NCI-H510A (cell line): ENCODE results near the gene TAF11.
"Not testable (repeated sequence)": the region's sequence is repeated elsewhere in the genome, so short reads cannot be mapped to it uniquely, and the experiment has no call there.

Experiments used
- DNase-seq: peaks from one replicate; lab custom pipeline; 2025; lab: John Stamatoyannopoulos, UW

The TAF11 gene

DNA sequence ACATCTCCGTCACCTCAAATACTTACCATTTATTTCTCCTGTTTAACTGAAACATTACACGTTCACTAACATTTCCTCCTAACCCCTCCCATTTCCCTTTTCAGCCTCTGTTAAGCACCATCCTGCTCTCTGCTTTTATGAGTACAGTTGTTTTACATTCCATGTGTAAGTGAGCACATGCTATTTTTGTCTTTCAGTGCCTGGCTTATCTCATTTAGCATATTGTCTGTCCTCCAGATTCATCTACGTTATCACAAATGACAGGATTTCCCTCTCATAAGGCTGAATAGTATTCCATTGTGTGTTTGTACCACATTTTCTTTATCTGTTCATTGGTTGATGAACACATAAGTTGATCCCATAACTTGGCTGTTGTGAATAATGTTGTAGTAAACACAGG, 22.7 kb downstream of the TAF11 start:
- no peak for DNase-seq

DNA sequence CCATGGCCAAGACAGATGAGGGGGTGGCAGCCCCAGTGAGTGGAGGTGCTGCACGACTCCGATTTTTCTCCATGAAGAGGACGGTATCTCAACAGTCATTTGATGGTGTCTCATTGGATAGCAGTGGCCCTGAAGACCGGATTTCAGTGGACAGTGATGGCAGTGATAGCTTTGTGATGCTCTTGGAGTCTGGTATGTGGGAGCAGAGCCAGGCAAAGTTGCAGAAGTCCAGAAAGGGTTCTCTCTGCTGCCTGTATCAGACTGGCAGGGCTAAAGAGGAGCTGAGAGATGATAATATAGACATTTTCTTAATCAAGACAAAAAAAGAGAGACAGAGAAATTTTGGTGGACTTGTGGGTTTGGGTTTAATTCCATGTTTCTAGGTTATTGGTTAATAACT, 23.8 kb downstream of the TAF11 start:
- DNase-seq = no peak

DNA sequence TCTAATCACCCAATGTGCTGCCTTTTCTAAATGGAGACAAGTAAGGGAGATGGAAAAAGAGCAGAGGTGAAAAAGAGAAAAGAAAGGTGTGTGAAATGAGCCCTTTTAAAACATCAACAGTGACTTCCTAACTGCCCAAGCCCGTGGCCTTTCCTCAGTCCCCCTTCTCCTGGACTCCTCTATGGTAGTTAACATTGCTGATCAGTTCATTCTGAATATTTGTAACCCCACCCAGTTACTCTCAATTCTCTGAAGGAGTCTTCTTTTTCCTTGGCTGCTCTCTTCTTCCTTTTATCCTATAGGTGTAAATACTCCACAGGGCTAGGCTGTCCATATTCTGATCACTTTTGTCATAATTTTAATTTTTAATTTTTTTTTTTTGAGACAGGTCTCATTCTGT, 27.1 kb downstream of the TAF11 start:
- no peak for DNase-seq

DNA sequence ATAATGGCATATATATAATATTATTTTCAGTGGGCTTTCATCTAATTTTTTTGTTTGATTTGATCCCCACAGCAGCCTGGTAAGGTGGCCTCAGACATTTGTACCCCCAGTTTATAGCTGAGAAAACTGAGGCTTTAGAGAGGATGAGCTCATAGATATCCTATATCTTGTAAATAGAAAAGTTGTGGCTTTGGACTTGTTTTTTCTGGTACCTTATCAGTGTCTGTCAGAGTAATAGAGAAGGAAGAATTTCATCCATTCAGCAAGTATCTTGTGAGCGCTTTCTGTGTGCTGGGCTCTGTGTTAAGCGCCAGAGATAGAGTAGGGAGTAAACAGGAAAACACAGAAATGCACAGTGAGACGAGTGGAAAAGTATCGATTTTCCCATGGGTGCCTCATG, 27.9 kb downstream of the TAF11 start:
- no peak for DNase-seq

DNA sequence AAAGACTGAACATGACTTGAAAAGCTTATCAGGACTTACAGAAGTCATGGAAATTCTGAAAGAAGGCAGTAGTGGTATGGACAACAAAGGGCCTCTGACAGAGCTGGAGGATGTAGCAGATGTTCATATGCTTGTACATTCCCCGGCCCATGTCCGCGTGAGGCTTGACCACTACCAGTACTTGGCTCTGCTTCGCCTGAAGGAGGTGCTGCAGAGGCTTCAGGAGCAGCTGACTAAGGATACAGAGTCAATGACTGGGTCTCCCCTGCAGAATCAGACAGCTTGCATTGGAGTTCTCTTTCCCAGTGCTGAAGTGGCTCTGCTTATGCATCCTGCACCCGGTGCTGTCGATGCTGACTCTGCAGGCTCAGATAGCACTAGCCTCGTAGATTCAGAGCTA, 29.2 kb downstream of the TAF11 start:
- no peak for DNase-seq

DNA sequence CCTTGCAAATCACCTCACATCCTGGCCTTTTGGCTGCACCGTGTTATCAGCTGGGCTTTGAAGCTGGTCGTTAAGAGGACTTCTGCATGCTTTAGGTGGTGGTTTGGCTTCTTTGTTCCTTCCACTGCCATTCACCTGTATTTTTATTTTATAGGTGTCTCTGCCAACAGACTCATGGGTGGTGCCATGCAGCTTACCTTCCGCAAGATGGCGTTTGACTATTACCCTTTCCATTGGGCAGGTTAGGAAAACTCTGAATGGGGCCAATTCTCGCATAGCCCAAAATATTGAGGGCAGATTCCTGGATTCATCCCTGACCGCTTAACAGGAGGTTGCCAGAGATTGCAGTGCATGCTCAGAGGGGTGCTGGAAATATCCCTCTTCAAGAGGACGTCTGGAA, 32.4 kb downstream of the TAF11 start:
- no peak for DNase-seq

DNA sequence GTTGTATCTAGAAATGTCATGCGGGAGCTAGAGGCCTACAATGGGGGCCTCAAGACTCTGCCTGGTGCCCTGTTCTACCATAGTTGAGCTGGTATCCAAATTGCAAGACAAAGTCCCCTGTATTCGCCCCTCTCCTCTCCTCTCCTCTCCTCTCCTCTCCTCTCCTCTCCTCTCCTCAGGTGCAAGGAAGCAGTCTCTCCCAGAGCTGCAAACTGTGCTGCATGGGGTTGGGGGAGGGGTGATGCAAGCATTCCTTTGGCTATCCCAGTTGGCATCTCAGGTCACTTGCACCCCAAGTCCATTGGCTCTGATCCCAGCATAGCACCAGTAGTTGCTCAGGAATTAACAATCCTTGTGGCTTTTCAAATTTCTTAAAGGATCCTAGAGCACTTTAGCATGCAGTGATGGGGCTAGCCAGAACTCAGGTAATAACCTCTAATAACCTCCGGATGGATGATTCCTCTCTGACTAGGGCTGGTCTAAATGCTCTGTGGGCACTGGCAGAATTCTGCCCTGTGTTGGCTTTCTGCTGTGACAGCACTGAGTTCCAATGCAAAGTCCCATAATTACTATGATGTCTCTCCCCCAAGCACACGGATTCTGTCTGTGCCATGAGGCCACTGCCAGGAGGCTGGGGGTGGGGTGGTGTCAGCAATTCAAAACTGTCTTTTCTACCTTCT, 35.3 kb downstream of the TAF11 start:
- no peak for DNase-seq

DNA sequence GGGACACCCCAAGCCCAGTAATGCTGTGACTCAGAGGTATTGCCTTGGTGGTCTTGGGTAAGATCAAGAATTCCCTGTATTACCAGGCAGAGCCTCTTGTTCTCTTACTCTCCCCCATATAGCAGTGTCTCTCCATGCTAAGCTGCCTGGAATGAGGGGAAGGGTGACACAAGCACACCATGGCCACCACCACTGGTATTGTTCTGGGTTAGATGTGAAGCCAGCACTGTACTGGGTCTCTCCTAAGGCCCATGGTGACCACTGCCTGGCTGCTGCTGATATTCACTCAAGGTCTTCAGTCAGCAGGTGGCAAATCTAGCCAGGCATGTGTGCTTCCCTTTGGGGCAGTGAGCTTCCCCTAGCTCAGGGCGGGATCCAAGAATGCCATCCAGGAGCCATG, 36.5 kb downstream of the TAF11 start:
- DNase-seq = no peak

DNA sequence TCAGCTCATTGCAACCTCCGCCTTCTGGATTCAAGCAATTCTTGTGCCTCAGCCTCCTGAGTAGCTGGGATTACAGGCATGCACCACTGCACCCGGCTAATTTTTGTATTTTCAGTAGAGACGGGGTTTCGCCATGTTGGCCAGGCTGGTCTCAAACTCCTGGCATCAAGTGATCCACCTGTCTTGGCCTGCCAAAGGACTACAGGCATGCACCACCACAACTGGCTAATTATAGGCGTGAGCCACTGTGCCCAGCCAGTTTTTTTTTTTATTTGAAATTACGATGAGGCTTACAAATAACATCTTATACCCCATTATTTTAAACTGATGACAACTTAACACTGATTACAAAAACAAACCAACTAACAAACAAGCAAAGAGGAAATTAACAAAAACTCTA, 38.8 kb downstream of the TAF11 start:
- DNase-seq = not testable (repeated sequence)

DNA sequence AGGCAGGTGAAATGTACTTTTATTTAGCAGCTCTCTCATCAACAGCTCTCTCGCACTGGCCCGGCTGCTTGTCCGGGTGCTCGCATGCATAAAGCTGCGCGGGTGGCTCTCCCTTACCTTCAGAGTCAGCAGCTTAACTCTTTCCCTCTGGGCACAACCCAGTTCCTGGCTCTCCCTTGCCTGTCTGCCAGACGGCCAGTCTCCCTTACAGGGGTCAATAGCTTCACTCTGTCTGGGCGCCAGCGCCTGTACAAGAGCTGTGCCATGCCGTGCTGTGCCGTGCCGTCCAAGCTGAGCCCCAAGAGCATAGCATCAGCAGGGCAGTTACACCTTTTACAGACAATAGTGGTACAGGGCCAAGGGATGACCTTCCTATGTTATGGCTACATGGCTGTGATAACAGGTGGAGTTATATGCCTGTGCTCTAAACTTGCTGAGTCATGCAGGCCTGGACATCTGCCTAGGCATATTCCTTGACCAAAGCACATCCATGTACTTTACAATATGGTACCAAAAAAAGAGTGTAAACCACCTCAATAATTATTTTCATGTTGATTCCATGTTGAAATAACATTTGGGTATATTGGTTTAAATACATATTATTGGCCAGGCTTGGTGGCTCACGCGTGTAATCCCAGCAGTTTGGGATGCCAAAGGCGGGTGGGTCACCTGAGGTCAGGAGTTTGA, 48.0 kb downstream of the TAF11 start:
- no peak for DNase-seq

DNA sequence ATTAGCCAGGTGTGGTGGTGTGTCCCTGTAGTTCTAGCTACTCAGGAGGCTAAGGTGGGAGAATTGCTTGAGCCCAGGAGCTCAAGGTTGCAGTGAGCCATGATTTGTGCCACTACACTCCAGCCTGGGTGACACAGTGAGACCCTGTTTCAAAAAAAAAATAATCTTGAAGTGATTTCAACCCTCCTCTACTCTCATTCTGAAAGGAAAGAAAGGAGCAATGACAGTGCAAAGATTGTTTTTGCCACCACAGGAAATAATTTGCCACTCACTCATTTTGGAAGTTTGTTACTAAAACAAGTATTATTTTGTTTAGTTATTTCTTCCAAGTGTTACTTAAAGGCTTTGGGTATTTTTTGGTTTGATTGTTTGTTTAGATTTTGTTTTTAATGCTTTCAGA, 50.3 kb downstream of the TAF11 start:
- no peak for DNase-seq

DNA sequence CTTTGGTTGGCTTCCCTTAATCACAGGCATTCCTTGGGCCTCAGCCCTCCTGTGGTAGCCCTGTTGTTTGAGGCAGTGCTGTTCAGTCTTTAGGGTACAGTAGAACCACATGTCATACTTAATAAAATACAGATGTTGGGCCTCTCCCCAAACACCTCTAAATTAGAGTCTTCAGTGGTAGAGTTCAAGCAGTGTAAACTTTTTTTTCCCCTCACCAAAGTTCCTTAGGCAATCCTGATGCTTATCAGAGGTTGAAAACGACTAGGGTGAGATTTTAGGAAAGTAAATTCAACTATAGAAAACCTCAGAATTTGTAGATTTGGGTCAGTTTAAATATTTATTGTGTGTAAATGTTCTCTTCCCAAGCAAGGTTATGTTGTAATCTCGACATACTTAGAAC, 51.4 kb downstream of the TAF11 start:
- no peak for DNase-seq

DNA sequence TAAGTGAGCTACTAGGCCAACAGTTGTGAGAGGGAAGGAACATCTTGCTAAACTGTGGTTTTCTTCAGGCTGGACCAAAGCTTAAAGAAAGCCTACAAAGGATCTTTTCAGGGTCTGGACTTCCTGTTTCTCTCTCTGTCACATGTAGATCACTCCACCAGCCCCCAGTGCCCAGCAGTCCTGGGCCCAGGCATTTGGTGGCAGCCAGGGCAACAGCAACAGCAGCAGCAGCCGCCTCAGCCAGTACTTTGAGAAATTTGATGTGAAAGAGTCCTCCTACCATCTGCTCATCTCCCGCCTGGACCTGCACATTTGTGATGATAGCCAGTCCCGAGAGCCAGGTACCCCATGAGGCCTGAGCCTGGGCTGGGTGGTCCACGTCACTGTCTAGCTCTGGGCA, 51.8 kb downstream of the TAF11 start:
- no peak for DNase-seq

DNA sequence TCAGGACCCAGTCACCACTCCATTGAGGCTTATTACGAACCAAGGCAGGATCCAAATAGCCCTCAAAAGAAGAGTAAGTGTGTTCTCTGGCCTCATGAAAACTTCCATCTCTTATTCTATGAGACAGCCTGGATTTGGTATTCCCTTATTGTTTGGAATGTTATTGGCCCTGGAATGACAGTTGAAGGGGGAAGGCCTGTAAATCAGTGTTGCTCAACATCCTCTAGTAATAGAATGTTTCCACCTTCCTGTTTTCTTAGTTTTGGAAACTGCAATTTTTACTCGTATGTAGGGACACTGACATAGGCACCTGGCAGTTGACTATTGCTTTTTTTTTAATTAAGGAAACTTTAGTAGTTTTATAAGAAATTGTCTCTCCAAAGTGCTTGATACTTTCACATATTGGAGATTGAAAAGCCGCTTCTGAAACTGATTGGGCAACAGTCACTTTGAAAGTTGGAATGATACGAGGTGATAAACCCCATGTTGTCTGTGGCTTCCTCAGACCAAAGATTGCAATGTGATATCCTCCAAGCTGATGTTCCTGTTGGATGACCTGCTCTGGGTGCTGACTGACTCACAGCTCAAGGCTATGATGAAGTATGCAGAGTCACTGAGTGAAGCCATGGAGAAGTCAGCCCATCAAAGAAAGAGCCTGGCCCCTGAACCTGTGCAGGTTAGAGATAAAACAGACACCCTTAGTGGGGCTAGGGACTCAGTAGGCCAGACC, 52.9 kb downstream of the TAF11 start:
- DNase-seq = no peak

DNA sequence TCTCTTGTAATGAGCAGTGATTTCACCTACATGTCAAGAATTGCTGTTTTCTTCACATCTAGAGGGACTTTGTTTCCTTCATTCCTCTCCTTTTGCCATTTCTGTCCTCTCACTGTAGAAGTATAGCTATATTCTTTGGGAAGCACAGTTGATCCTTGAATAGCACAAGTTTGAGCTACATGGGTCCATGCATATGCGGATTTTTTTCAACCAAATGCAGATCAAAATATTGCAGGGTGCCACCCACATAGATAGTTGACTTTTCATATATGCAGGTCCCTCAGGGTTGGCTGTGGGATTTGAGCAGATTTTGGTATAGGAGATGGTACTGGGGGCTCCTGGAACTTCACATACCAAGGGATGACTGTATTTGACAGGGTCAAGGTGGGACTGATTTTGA, 54.9 kb downstream of the TAF11 start:
- DNase-seq = no peak

DNA sequence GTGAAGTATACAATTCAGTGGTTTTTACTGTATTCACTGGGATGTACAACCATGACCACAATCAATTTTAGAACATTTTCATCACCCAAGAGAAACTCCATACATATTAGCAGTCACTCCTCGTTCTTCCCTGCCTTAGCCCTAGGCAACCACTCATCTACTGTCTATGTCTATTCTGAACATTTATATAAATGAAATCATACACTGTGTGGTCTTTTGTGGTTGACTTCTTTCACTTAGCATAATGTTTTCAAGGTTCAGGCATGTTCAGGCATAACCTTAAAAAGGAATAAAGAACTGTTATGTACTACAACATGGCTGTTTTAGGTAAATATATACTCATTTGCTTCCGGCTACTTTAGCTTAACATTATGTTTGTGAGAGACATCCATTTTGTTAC, 58.7 kb downstream of the TAF11 start:
- DNase-seq = no peak
